Ishikawa (cell line): Measurements from ENCODE around the gene RAB7B.

Experiments
- CEBPB ChIP-seq: IDR thresholded peaks from 2 replicates; pipeline ENCODE4 v1.6.1; 2012
- CREB1 ChIP-seq: IDR thresholded peaks from 2 replicates; pipeline ENCODE4 v1.6.1; 2012; ENCODE audit warnings: low read depth
- EGR1 ChIP-seq: IDR thresholded peaks from 2 replicates; pipeline ENCODE4 v1.6.1; 2012
- EP300 ChIP-seq: IDR thresholded peaks from 2 replicates; pipeline ENCODE4 v1.6.1; 2012; ENCODE audit warnings: borderline replicate concordance
- FOXM1 ChIP-seq: IDR thresholded peaks from 2 replicates; pipeline ENCODE4 v1.6.1; 2012; ENCODE audit warnings: low read depth, borderline replicate concordance
- MAX ChIP-seq: IDR thresholded peaks from 2 replicates; pipeline ENCODE4 v1.6.1; 2012
- NFIC ChIP-seq: IDR thresholded peaks from 2 replicates; pipeline ENCODE4 v1.6.1; 2012
- RAD21 ChIP-seq: IDR thresholded peaks from 2 replicates; pipeline ENCODE4 v1.6.1; 2012; ENCODE audit warnings: low read depth
- TAF1 ChIP-seq: IDR thresholded peaks from 2 replicates; pipeline ENCODE4 v1.6.1; 2012; ENCODE audit warnings: low read depth, mild to moderate bottlenecking
- TCF12 ChIP-seq: IDR thresholded peaks from 2 replicates; pipeline ENCODE4 v1.6.1; 2012; ENCODE audit warnings: low read depth
- TEAD4 ChIP-seq: IDR thresholded peaks from 2 replicates; pipeline ENCODE4 v1.6.1; 2012
- USF1 ChIP-seq: IDR thresholded peaks from 2 replicates; pipeline ENCODE4 v1.6.1; 2012
- YY1 ChIP-seq: IDR thresholded peaks from 2 replicates; pipeline ENCODE4 v1.6.1; 2012; ENCODE audit warnings: low read depth
- ZBTB7A ChIP-seq: IDR thresholded peaks from 2 replicates; pipeline ENCODE4 v1.6.1; 2012; ENCODE audit warnings: low read depth
- TF ChIP-seq, protein P1 (sequence below): IDR thresholded peaks from 2 replicates; pipeline ENCODE4 v1.6.1; 2012; ENCODE audit warnings: low read depth, mild to moderate bottlenecking

RAB7B gene

GRCh38 chr1:205967554-205968335 is 35.5 kb downstream of the RAB7B start:
- TF ChIP-seq EP300 (no peak), NFIC (no peak), CEBPB (no peak), EGR1 (no peak), FOXM1 (no peak), YY1 (no peak), ZBTB7A (no peak), TEAD4 (no peak)
- TF ChIP-seq, protein P1, sequence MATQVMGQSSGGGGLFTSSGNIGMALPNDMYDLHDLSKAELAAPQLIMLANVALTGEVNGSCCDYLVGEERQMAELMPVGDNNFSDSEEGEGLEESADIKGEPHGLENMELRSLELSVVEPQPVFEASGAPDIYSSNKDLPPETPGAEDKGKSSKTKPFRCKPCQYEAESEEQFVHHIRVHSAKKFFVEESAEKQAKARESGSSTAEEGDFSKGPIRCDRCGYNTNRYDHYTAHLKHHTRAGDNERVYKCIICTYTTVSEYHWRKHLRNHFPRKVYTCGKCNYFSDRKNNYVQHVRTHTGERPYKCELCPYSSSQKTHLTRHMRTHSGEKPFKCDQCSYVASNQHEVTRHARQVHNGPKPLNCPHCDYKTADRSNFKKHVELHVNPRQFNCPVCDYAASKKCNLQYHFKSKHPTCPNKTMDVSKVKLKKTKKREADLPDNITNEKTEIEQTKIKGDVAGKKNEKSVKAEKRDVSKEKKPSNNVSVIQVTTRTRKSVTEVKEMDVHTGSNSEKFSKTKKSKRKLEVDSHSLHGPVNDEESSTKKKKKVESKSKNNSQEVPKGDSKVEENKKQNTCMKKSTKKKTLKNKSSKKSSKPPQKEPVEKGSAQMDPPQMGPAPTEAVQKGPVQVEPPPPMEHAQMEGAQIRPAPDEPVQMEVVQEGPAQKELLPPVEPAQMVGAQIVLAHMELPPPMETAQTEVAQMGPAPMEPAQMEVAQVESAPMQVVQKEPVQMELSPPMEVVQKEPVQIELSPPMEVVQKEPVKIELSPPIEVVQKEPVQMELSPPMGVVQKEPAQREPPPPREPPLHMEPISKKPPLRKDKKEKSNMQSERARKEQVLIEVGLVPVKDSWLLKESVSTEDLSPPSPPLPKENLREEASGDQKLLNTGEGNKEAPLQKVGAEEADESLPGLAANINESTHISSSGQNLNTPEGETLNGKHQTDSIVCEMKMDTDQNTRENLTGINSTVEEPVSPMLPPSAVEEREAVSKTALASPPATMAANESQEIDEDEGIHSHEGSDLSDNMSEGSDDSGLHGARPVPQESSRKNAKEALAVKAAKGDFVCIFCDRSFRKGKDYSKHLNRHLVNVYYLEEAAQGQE, result no peak

GRCh38 chr1:205965036-205965884 is 37.9 kb downstream of the RAB7B start:
- TF ChIP-seq ZBTB7A (no peak), CREB1 (no peak), FOXM1 (no peak), USF1 (no peak), RAD21 (no peak), CEBPB (no peak), NFIC (no peak), YY1 (no peak), EP300 (no peak), MAX (no peak), TAF1 (no peak), EGR1 (no peak), TEAD4 (no peak), TCF12 (no peak)
- TF ChIP-seq, protein P1, result no peak

DNA sequence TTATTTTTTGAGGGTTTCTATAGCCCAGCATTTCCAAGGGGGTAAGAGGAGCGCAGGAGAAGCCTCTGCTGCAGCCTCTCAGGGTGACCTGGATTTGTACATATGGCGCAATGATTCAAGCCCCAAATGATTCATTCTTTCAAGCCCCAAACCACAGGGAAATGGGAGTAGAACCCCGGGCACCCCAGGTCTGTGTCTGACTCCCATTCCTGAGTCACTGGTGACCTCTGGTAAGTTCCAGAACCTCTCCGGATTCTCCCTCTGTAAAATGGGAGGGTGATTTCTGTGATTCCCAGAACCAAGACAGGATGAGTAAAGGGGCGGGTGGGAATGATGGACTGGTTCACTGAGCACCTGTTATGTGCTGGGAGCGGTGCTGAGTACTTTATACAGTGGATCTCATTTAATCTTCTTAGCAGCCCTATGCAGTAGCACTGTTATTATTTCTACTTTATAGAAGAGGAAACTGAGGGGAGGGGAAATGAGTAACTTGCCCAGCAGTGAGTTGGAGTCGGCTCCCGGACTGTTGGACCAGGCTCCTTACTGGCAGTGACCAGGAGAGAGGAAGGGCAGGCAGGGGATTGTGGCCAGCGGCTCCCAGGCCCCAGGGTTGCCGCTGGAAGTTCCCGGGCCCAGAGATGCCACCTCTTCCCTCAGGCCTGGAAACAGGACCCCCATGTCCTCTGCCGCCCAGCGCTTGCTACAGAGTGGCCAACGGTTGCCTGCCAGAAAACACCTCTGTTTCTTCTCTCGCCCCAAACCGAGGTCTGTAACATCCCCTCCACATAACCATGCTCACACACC is 39.6 kb downstream of the RAB7B start:
- TF ChIP-seq TAF1 (no peak), USF1 (no peak), CEBPB (no peak), CREB1 (no peak), YY1 (no peak), TEAD4 (no peak), MAX (no peak)
- TF ChIP-seq, protein P1, result no peak

GRCh38 chr1:205962821-205963221 is 40.4 kb downstream of the RAB7B start:
- TF ChIP-seq TCF12 (no peak), USF1 (no peak), CEBPB (no peak), EGR1 (no peak), RAD21 (no peak), CREB1 (no peak), TAF1 (no peak)
- TF ChIP-seq, protein P1, result no peak
